ENCODE measurements around the gene ABCF3.

The ABCF3 gene

DNA sequence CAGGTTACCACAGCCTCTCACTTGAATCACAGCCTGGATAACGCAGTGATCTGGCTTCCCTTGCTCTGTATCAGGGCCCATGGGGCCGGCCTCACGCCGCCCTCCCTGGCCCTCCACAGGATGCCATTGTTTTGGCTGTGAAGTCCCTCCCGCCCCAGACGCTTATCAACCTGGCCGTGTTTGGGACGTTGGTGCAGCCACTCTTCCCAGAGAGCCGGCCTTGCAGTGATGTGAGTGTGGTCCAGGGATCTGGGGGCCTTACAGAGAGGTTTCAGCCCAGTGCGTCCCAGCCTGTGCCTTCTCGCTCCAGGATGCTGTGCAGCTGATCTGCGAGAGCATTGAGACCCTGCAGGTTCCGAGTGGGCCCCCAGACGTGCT lies 50.0 kb downstream of the ABCF3 start:
- peak overlapping the region; percentile 90 for H3K27ac ChIP-seq
- no peak for TF ChIP-seq Cebpa-rat (IDR thresholded peaks at IDR 0.05)
- H3K4me3 ChIP-seq = no peak overlapping the region
- peaks cover 17% of the 10 kb centered on the region for H3K27me3 ChIP-seq
- H3K9ac ChIP-seq = peak overlapping the region; percentile 61
- H3K4me1 ChIP-seq = peaks cover 76% of the 10 kb centered on the region
- H3K9me3 ChIP-seq = no peaks in the 10 kb centered on the region
- H4K20me1 ChIP-seq = peaks cover 27% of the 10 kb centered on the region
- H3K4me2 ChIP-seq = peak overlapping the region; percentile 97
- no peaks in the 10 kb centered on the region; the same call in 1 of the 2 replicates for H3K36me3 ChIP-seq

DNA sequence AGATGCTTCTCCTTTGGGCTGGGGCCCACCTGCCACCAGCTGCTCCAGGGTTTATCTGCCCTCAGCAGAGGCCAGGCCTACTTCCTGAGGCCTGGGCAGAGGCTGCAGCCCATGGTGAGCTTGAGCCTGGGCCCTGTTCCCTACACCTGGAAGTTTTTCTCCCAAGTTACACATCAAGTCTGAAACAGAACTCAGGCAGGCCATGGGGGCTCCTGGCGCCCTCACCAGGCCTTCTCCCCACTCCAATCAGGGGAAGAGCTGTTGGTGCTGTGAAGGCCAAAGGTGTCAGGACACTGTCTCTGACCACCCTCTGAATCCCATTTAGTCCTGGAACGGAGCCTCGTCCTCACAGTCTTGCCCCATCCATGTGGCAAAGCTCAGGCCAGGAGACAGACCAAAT lies 50.6 kb downstream of the ABCF3 start:
- H3K27ac ChIP-seq = peak overlapping the region; percentile 90

DNA sequence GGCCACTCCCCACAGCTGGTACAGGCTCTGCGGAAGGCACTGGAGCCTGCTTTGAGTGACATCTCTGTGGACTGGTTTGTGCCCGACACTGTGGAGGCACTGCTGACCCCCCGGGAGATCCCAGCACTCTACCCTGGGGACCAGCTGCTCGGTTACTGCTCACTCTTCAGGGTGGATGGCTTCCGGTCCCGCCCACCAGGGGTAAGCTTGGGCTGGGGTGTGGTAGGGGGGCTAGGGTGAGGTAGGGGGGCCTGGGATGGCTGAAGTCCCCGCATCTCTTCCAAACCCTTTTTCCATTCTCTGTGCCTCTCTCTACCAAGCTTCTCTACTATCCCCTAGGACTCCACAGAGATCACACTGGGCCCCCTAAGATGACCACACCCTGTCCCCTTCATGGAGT lies 51.2 kb downstream of the ABCF3 start:
- Histone ChIP-seq H3K9me3 (no peaks in the 10 kb centered on the region), H3K4me3 (peak overlapping the region; percentile 29; the same call in 1 of the 2 replicates), H3K4me2 (peak overlapping the region; percentile 97), H3K36me3 (peaks cover 12% of the 10 kb centered on the region), H4K20me1 (peaks cover 32% of the 10 kb centered on the region), H3K27ac (peak overlapping the region; percentile 90), H3K9ac (peak overlapping the region; percentile 61; the same call in 1 of the 2 replicates), H3K27me3 (peaks cover 5% of the 10 kb centered on the region; the same call in 1 of the 2 replicates), H3K4me1 (peaks cover 67% of the 10 kb centered on the region)
- no peak for TF ChIP-seq Cebpa-rat (IDR thresholded peaks at IDR 0.05)

More for the DNA sequence above, 50.6 kb downstream of the ABCF3 start:
- Histone ChIP-seq H3K4me1 (peaks cover 70% of the 10 kb centered on the region), H3K4me2 (peak overlapping the region; percentile 97), H3K27me3 (peaks cover 11% of the 10 kb centered on the region), H3K9ac (peak overlapping the region; percentile 61), H3K9me3 (no peaks in the 10 kb centered on the region), H3K36me3 (peaks cover 6% of the 10 kb centered on the region), H4K20me1 (peaks cover 27% of the 10 kb centered on the region), H3K4me3 (peak overlapping the region; percentile 29)
- no peak for TF ChIP-seq Cebpa-rat (IDR thresholded peaks at IDR 0.05)

GRCh38 chr3:184237807-184238206 lies 51.8 kb downstream of the ABCF3 start:
- Histone ChIP-seq H3K9ac (no peak overlapping the region), H3K36me3 (peaks cover 18% of the 10 kb centered on the region), H3K4me3 (no peak overlapping the region), H3K4me2 (peak overlapping the region; percentile 97), H3K27ac (peak overlapping the region; percentile 90), H3K27me3 (no peaks in the 10 kb centered on the region), H4K20me1 (peaks cover 38% of the 10 kb centered on the region), H3K9me3 (no peaks in the 10 kb centered on the region), H3K4me1 (peaks cover 63% of the 10 kb centered on the region)
- TF ChIP-seq Cebpa-rat (IDR thresholded peaks at IDR 0.05) = no peak

DNA sequence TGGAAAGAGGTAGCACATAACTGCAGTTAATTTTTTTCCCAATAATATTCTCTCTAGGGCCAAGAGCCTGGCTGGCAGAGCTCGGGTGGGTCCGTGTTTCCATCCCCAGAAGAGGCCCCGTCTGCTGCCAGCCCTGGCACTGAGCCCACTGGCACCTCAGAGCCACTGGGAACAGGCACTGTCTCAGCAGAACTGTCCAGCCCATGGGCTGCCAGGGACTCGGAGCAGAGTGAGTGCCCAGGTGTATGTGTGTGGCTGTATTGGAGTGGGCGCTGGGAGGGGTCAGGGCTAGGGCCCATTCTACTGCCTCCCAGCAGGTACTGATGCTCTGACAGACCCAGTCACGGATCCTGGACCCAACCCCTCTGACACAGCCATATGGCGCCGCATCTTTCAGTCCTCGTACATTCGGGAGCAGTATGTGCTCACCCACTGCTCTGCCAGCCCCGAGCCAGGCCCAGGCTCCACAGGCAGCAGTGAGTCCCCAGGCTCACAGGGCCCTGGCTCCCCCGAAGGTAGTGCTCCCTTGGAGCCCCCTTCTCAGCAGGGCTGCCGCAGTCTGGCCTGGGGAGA lies 52.3 kb downstream of the ABCF3 start:
- TF ChIP-seq Cebpa-rat (IDR thresholded peaks at IDR 0.05) = no peak

DNA sequence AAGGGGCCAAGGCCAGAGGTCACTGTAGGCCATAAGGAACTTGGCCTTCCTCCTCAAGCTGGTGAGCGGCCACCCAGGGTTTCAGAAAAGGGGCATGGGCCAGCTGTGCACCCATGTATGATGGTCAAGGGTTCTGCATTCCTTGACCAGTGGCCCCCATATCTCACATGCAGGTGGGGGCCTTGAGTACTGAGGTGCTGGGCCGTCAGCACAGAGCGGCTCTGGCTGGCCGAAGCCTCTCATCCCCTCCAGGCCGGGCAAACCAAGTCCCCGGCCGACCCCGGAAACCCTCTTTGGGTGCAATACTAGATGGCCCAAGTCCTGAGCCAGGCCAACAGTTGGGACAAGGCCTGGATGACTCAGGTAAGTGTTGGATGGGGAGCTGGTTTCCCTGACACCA lies 53.2 kb downstream of the ABCF3 start:
- Histone ChIP-seq H3K36me3 (peaks cover 32% of the 10 kb centered on the region), H3K9ac (no peak overlapping the region), H3K4me1 (peaks cover 48% of the 10 kb centered on the region), H4K20me1 (peaks cover 52% of the 10 kb centered on the region), H3K4me2 (peak overlapping the region; percentile 97; the same call in 1 of the 2 replicates), H3K27me3 (no peaks in the 10 kb centered on the region), H3K27ac (no peak overlapping the region), H3K4me3 (no peak overlapping the region), H3K9me3 (no peaks in the 10 kb centered on the region)
- TF ChIP-seq Cebpa-rat (IDR thresholded peaks at IDR 0.05) = no peak

More for the DNA sequence above, 52.3 kb downstream of the ABCF3 start:
- Histone ChIP-seq H3K9ac (no peak overlapping the region), H3K36me3 (peaks cover 23% of the 10 kb centered on the region), H3K9me3 (no peaks in the 10 kb centered on the region), H4K20me1 (peaks cover 43% of the 10 kb centered on the region), H3K4me1 (peaks cover 57% of the 10 kb centered on the region), H3K4me3 (no peak overlapping the region), H3K27me3 (no peaks in the 10 kb centered on the region), H3K27ac (peak overlapping the region; percentile 90), H3K4me2 (peak overlapping the region; percentile 97)

- Histone ChIP-seq H4K20me1 (peaks cover 57% of the 10 kb centered on the region), H3K9ac (no peak overlapping the region), H3K4me2 (no peak overlapping the region), H3K4me3 (no peak overlapping the region), H3K27me3 (no peaks in the 10 kb centered on the region), H3K27ac (no peak overlapping the region), H3K4me1 (peaks cover 44% of the 10 kb centered on the region), H3K36me3 (peaks cover 37% of the 10 kb centered on the region), H3K9me3 (no peaks in the 10 kb centered on the region)
- TF ChIP-seq Cebpa-rat (IDR thresholded peaks at IDR 0.05) = no peak
These were observed 53.7 kb downstream of the ABCF3 start for GRCh38 chr3:184239708-184240107.

- H3K4me1 ChIP-seq = peaks cover 35% of the 10 kb centered on the region
- no peaks in the 10 kb centered on the region for H3K9me3 ChIP-seq
- peaks cover 45% of the 10 kb centered on the region for H3K36me3 ChIP-seq
- no peaks in the 10 kb centered on the region for H3K27me3 ChIP-seq
- peaks cover 65% of the 10 kb centered on the region for H4K20me1 ChIP-seq
- no peak overlapping the region for H3K27ac ChIP-seq
- H3K4me2 ChIP-seq = no peak overlapping the region
- no peak overlapping the region for H3K4me3 ChIP-seq
- H3K9ac ChIP-seq = no peak overlapping the region
- no peak for TF ChIP-seq Cebpa-rat (IDR thresholded peaks at IDR 0.05)
These were observed 54.6 kb downstream of the ABCF3 start for GRCh38 chr3:184240384-184241140.

DNA sequence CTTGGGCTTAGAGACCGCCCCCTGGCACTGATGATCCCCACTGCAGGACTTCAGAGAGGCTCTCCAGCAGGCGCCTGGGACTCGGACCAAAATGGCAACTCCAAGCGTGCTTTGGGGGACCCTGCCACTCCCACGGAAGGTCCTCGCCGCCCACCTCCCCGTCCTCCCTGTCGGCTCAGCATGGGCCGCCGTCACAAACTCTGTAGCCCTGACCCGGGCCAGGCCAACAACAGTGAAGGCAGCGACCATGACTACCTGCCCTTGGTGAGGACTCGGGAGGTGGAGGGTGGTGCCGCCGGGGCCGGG lies 55.1 kb downstream of the ABCF3 start:
- Histone ChIP-seq H3K4me1 (peaks cover 30% of the 10 kb centered on the region), H3K9ac (no peak overlapping the region), H3K4me3 (no peak overlapping the region), H3K4me2 (no peak overlapping the region), H4K20me1 (peaks cover 71% of the 10 kb centered on the region), H3K27me3 (no peaks in the 10 kb centered on the region), H3K27ac (no peak overlapping the region), H3K9me3 (no peaks in the 10 kb centered on the region), H3K36me3 (peaks cover 51% of the 10 kb centered on the region)
- TF ChIP-seq Cebpa-rat (IDR thresholded peaks at IDR 0.05) = no peak

Measured in BLaER1 (cell line).